Mucosa of rectum (tissue), 2 donors: ENCODE results near the gene SLC25A48.

Experiments
- H3K27ac ChIP-seq, 2 donors: one replicate each; pipeline ENCODE4 v1.7.0; 2013; ENCODE audit warnings: inconsistent platforms in 2 of 2, low read depth in 2 of 2, low read length in 2 of 2
- H3K27me3 ChIP-seq, 2 donors: one replicate each; pipeline ENCODE4 v1.7.0; 2013; ENCODE audit warnings: low read length in 2 of 2; ENCODE audit not compliant: control insufficient read depth in 2 of 2, insufficient read depth in 2 of 2
- H3K36me3 ChIP-seq, 2 donors: one replicate each; pipeline ENCODE4 v1.7.0; 2013; ENCODE audit warnings: low read length in 2 of 2; ENCODE audit not compliant: control insufficient read depth in 2 of 2, insufficient read depth in 2 of 2
- H3K4me1 ChIP-seq, 2 donors: one replicate each; pipeline ENCODE4 v1.7.0; 2013; ENCODE audit warnings: low read length in 2 of 2, mild to moderate bottlenecking in 1 of 2; ENCODE audit not compliant: control insufficient read depth in 2 of 2, insufficient read depth in 2 of 2
- H3K4me3 ChIP-seq, 2 donors: one replicate each; pipeline ENCODE4 v1.7.0; 2013; ENCODE audit warnings: low read length in 2 of 2
- H3K9ac ChIP-seq, 2 donors: one replicate each; pipeline ENCODE4 v1.7.0; 2013; ENCODE audit warnings: low read length in 2 of 2, low read depth in 1 of 2, mild to moderate bottlenecking in 1 of 2
- H3K9me3 ChIP-seq, 2 donors: one replicate each; pipeline ENCODE4 v1.7.0; 2013; ENCODE audit warnings: low read length in 2 of 2; ENCODE audit not compliant: control insufficient read depth in 2 of 2
- donor health status: healthy.
- donor health status: Normal muscosa, but diverticular disease.

SLC25A48 gene

DNA sequence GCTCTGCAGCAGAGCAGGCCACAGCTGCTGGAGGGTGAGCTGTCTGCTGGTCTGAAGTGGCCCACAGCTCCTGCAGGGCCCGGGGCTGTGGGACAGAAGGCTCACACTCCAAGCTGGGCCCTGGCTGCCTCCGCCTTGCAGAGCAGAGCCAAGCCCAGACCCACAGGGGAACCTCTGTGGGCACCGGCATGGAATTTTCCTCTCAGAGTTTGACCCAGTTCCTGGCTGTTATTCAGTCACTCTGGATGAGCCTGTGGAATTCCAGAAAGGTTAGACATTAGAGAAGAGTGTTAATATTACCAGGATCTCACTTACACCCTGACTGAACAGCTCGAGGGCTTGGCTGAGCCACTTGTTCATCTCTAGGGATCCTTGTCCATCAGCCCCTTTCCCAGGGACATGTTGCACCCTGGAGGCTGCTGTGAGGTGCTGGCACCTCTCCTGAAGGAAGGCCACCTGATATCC, 43.7 kb downstream of the SLC25A48 start:
- no peaks in the 10 kb centered on the region for H3K9me3 ChIP-seq
- H3K4me3 ChIP-seq = no peak overlapping the region
- H3K9ac ChIP-seq = no peak overlapping the region
- H3K27me3 ChIP-seq = peaks cover 0 to 4% of the 10 kb centered on the region in 2 donors
- H3K4me1 ChIP-seq = no peaks in the 10 kb centered on the region
- no peak overlapping the region for H3K27ac ChIP-seq
- no peaks in the 10 kb centered on the region for H3K36me3 ChIP-seq

DNA sequence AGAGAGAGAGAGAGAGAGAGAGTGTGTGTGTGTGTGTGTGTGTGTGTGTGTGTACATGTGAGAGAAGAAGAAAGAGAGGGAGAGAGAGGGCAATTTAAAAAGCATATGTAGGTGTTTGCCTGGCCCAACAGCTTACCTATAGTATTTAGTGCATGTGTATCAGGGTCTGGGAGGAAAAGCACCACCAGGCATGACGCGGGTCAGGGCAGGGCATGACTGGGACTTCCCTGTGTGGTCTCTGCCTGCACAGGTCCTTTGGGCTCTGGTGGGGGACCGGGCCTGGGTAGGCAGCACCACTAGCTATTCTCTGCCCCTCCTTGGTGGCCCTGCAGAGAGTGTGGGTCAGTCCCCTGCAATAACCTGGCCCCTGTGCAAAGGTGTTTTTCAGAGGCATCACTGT, 45.1 kb downstream of the SLC25A48 start:
- no peaks in the 10 kb centered on the region for H3K36me3 ChIP-seq
- H3K9ac ChIP-seq = no peak overlapping the region
- no peaks in the 10 kb centered on the region for H3K9me3 ChIP-seq
- no peaks in the 10 kb centered on the region for H3K4me1 ChIP-seq
- H3K4me3 ChIP-seq = no peak overlapping the region
- H3K27me3 ChIP-seq = peaks cover 0 to 4% of the 10 kb centered on the region in 2 donors
- H3K27ac ChIP-seq = no peak overlapping the region

DNA sequence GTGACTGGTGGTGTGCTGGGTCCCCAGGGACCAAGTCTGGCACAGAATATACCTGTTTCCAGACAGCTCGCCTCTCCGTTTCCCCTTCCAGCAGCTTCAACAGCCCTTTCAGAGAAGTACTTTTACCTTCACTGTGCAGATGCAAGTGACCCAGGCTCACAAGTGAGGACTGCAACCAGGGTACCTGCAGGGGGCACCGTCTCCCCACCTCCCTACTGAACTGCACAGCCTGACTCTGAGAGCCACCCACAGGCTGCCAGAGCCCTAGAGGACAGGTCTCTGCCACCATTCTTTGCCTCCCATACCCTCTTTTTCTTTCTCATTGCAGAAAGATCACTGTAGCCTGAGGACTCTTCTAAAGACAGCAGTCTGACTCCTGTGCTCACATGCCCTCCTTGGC, 45.8 kb downstream of the SLC25A48 start:
- Histone ChIP-seq H3K9me3 (no peaks in the 10 kb centered on the region), H3K4me1 (no peaks in the 10 kb centered on the region), H3K36me3 (no peaks in the 10 kb centered on the region), H3K9ac (no peak overlapping the region), H3K4me3 (no peak overlapping the region), H3K27me3 (peaks cover 0 to 4% of the 10 kb centered on the region in 2 donors), H3K27ac (no peak overlapping the region)

DNA sequence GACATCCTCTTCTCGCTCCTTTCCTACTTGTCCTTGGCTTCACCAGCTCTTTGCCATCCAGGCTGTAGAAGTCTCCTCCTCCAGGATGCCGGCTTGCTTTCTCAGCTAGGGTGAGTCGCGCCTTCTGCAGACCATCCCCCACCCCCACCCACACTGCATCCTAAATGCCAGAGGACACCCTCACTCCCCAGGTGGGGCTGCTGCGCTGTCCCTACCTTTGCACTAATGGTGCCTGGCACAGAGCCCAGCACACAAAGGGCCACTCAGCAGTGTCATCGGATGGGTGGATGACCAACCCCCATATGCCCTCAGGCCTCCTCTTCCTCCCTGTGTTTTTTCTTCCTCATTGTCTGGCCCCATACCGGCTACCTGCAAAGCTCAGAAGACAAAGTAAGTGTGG, 46.3 kb downstream of the SLC25A48 start:
- Histone ChIP-seq H3K36me3 (no peaks in the 10 kb centered on the region), H3K9ac (no peak overlapping the region), H3K9me3 (no peaks in the 10 kb centered on the region), H3K27me3 (peaks cover 0 to 4% of the 10 kb centered on the region in 2 donors), H3K4me3 (no peak overlapping the region), H3K27ac (no peak overlapping the region), H3K4me1 (no peaks in the 10 kb centered on the region)

DNA sequence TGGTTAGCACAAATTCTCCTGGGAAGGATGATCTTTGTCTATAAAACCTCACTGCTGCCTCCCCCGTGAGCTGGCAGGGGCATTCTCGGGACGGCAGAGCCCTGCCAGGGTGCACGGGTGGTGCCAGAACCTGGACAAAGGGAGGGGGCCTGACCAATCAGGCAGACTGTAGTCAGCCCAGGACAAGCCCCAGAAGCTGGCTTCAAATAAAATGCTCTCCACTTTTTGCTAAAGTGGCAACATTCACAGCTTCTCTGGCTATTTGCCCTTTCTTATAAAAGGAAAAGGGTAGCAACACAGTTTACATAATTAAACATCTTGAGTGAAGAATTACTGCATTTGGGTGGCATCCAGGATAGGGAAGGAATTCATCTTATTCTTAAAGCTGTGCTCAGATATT, 46.8 kb downstream of the SLC25A48 start:
- Histone ChIP-seq H3K4me3 (no peak overlapping the region), H3K9ac (no peak overlapping the region), H3K4me1 (no peaks in the 10 kb centered on the region), H3K27me3 (peaks cover 0 to 4% of the 10 kb centered on the region in 2 donors), H3K36me3 (no peaks in the 10 kb centered on the region), H3K9me3 (no peaks in the 10 kb centered on the region), H3K27ac (no peak overlapping the region)

DNA sequence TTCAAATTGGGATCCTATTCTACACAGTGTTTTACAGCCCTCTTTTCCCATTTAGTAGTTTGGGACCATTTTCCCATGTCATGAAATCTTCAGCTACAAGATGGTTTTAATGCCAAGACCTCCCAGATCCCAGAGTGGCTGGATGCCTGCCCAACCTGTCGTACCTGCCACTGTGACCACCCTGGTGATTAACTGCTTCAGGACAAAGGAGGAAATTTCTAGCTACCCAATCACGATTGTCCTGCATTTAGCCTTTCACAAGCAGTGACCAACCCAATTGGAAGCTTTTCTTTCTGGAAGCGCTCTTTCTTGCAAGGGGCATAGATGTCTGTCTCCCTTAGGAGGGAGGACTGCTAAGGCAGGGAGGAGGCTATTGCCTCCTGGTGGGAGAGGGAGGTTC, 47.4 kb downstream of the SLC25A48 start:
- H3K27ac ChIP-seq = no peak overlapping the region
- H3K9me3 ChIP-seq = no peaks in the 10 kb centered on the region
- no peak overlapping the region for H3K4me3 ChIP-seq
- H3K36me3 ChIP-seq = no peaks in the 10 kb centered on the region
- no peak overlapping the region for H3K9ac ChIP-seq
- no peaks in the 10 kb centered on the region for H3K4me1 ChIP-seq
- peaks cover 0 to 4% of the 10 kb centered on the region in 2 donors for H3K27me3 ChIP-seq

DNA sequence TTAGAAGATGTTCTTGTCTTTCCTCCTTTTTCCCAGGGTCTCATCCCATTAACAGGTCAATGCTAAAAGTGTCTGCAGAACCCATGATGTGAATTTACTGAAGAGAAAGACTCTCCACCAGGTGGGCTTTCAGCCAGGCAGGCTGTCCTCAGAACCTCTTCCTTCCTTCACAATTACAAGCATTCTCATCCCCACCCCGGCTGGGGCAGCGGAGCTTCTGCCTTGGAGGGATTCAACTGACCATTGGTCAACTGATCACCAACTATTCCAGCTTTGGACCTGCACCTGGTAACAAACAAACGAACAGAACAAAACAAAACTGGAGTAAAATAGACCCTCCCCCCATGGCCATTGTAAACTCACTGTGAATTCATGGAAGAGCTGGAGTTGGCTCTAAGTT, 48.6 kb downstream of the SLC25A48 start:
- Histone ChIP-seq H3K4me1 (peaks cover 3 to 5% of the 10 kb centered on the region in 2 donors), H3K27me3 (peaks cover 0 to 4% of the 10 kb centered on the region in 2 donors), H3K27ac (no peak overlapping the region), H3K4me3 (no peak overlapping the region), H3K9me3 (no peaks in the 10 kb centered on the region), H3K9ac (no peak overlapping the region), H3K36me3 (no peaks in the 10 kb centered on the region)

DNA sequence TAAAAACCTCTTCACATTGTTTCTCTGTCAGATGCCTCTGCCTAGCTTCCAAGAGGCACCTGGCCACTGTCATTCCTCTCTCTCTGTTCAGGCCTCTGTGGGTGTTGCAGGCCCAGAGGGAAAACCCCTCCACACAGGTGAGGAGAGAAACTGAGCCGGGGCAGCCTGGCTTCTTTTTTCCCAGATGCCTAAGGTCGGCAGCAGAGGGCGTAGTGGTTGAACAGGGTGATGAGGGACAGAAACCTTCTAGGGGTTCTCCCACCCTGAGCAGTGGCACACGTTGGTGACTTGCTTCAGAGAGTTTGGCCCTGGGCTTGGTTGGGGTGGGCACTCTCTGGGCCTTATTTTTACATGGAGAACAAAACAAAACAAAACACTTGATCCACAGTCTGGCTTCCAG, 49.0 kb downstream of the SLC25A48 start:
- Histone ChIP-seq H3K9ac (no peak overlapping the region), H3K27ac (no peak overlapping the region), H3K36me3 (no peaks in the 10 kb centered on the region), H3K4me1 (peaks cover 3 to 5% of the 10 kb centered on the region in 2 donors), H3K9me3 (no peaks in the 10 kb centered on the region), H3K4me3 (no peak overlapping the region), H3K27me3 (peaks cover 0 to 4% of the 10 kb centered on the region in 2 donors)

DNA sequence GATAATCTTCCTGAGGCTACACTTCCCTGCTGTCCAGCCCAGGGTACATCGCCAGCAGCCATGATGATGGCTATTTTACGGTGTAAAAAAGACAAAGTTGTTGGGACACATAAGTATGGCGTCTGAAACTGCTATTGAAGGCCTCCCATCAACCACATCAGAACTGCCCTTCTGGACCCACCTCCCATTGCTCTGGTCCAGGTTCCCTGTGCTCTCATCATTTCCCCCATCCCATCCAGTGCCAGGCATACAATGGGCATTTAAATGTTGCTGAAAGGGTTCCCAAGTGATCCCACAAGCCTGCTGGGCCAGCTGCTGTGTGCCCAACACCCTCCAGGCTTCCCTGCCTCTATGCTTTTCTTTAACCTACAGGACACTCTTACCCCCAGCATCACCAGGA, 50.6 kb downstream of the SLC25A48 start:
- Histone ChIP-seq H3K27ac (no peak overlapping the region), H3K36me3 (no peaks in the 10 kb centered on the region), H3K27me3 (peaks cover 0 to 2% of the 10 kb centered on the region in 2 donors)

DNA sequence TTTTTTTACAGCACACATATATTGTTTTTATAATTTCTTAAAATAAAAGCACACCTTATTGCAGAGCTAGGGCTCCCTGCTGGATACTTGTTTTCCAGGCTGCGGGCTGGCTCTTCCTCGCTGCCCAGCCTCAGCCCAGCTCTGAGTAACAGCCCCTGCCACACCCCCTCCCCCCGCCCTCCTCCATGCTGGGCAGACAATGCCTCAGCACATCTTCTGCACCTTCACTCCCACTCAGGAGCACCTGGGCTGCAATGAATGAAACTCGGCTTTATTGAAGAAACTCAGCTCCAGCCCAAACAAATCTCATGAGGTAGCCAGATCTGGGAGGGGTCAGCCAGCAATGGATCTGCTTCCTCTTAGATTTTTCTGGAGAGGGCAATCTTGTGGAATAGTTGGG, 51.7 kb downstream of the SLC25A48 start:
- peaks cover 3 to 5% of the 10 kb centered on the region in 2 donors for H3K4me1 ChIP-seq
- no peaks in the 10 kb centered on the region for H3K36me3 ChIP-seq
- peaks cover 0 to 2% of the 10 kb centered on the region in 2 donors for H3K27me3 ChIP-seq
- H3K9ac ChIP-seq = no peak overlapping the region
- H3K4me3 ChIP-seq = no peak overlapping the region
- no peaks in the 10 kb centered on the region for H3K9me3 ChIP-seq
- H3K27ac ChIP-seq = no peak overlapping the region

More for the DNA sequence above, 50.6 kb downstream of the SLC25A48 start:
- Histone ChIP-seq H3K4me1 (peaks cover 3 to 5% of the 10 kb centered on the region in 2 donors), H3K9ac (no peak overlapping the region), H3K9me3 (no peaks in the 10 kb centered on the region), H3K4me3 (no peak overlapping the region)

DNA sequence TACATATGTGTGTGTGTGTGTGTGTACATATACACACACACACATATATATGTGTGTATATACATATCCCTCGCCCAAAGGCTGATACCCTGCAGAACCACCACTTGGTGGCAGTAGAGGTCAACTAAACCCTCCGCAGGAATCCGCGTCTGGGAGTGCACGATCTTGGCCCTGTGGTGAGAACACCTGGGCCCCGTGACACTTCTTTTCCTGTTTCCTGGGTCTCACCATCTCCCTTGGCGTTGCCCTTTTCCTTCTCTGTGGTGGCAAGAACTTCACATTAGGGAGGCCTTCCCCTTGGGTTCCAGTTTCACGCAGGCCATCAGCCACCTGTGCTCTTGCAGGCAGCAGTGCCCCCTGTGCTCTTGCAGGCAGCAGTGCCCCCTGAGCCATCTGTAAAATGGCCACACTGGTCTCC, 53.0 kb downstream of the SLC25A48 start:
- H3K4me1 ChIP-seq = peaks cover 3 to 5% of the 10 kb centered on the region in 2 donors
- H3K36me3 ChIP-seq = no peaks in the 10 kb centered on the region
- no peak overlapping the region for H3K27ac ChIP-seq
- no peak overlapping the region for H3K4me3 ChIP-seq
- H3K9ac ChIP-seq = no peak overlapping the region
- H3K27me3 ChIP-seq = no peaks in the 10 kb centered on the region
- H3K9me3 ChIP-seq = no peaks in the 10 kb centered on the region
